Body of pancreas (tissue), 4 donors: ENCODE measurements around the gene TXK. TPM values are rescaled to one million over a fixed set of nuclear protein-coding genes. Genes with fewer than 3 reads are reported as not detected.
"Not testable (repeated sequence)": the region's sequence is repeated elsewhere in the genome, so short reads cannot be mapped to it uniquely, and the experiment has no call there.

Experiments
- ATAC-seq: fragments of 150-250 bp; one replicate; pipeline ENCODE4 v1.9.1; 2016
- DNase-seq, 4 donors: peaks; one replicate each; pipeline ENCODE4 v3.0.0-alpha.2; 2019
- H3K27ac ChIP-seq, 4 donors: fragments of 200-600 bp; sonication (generic); 1 replicate in 3 of 4; 2 replicates in 1 of 4; pipeline versions ENCODE4 v1.5.1 to v1.6.1; 2016 to 2019; ENCODE audit warnings: mild to moderate bottlenecking in 1 of 4, mixed read lengths in 1 of 4, moderate library complexity in 1 of 4
- H3K27me3 ChIP-seq, 2 donors: fragments of 200-600 bp; sonication (generic); one replicate each; pipeline ENCODE4 v1.6.0; 2016; ENCODE audit warnings: mild to moderate bottlenecking in 1 of 2
- H3K36me3 ChIP-seq, 2 donors: fragments of 200-600 bp; sonication (generic); replicated peaks in 1 of 2; 2 replicates each; pipeline ENCODE4 v1.5.1; 2016; ENCODE audit warnings: low read depth in 2 of 2; ENCODE audit not compliant: insufficient read depth in 1 of 2
- H3K4me1 ChIP-seq: fragments of 200-600 bp; sonication (generic); one replicate; pipeline ENCODE4 v1.6.0; 2016
- H3K4me3 ChIP-seq, 2 donors: fragments of 200-600 bp; sonication (generic); 1 replicate in 1 of 2; 2 replicates in 1 of 2; pipeline ENCODE4 v1.5.1; 2016 to 2019
- H3K9me3 ChIP-seq, 3 donors: fragments of 200-600 bp; sonication (generic); 1 replicate in 2 of 3; 2 replicates in 1 of 3; pipeline ENCODE4 v1.5.1; 2016
- POLR2A ChIP-seq, 3 donors: fragments of 450-650 bp; IDR thresholded peaks; one replicate each; pipeline ENCODE4 v1.6.1; 2016; ENCODE audit warnings: antibody characterized with exemption in 3 of 3, mild to moderate bottlenecking in 2 of 3
- WGBS, 2 donors: methylation state at CpG; one replicate each; pipeline ENCODE4 v1.1.5; 2017; 5-methylcytosine and 5-hydroxymethylcytosine counted together
- intact Hi-C: fragments of 100-400 bp; cut with DNase I; formaldehyde crosslinking; loops from one replicate; pipeline ENCODE4 v1.15.1; 2023
- total RNA-seq, 2 donors: library from RNA; depleted of rRNA; stranded (reverse); fragments of >200 nt; gene quantifications; one replicate each; pipeline ENCODE4 v1.1.0, GENCODE V29; 2016
- TF ChIP-seq, protein P1 (sequence below), 7 experiments: fragments of 450-650 bp in 4 of 7; fragments of 200-600 bp in 3 of 7; sonication (generic) in 3 of 7; IDR thresholded peaks; one replicate each; pipeline ENCODE4 v1.5.1; 2016 to 2019; ENCODE audit warnings: antibody characterized with exemption in 7 of 7

Gene TXK
- total RNA-seq, 2 donors from 2014 or later: 0.66 to 1.3 TPM

DNA sequence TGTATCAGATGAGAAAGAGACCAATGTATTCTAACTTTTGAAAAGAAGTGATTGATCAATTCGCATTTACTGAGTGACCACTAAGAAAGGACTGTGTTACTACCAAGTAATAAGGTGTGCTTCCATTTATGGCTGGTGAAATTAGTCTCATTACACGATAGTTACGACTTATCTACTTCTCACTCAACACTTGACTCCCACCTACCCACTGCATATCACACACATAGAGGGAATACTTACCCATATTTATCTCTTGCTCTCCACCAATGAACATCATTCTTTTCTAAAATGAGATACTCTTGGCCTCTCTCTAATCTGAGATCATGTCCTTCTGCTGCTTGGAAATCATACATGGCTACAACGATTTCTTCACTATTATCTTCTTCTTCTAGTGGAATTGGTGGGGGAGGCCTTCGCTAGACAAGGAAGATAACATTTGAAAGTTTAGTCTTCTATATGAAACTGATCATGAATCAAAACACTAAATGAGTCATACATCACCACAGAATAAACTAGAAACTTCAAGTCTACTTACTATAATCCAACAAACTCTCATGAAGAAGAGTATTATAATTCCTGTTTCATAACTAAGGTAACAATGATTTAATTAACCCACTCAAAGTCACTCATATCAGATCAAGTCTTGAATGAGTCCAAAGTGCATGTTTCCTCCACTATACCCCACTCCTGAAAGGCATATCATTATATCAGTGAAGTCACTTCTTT is 33.7 kb upstream of the TXK start:
- intact Hi-C loops: no loop called here
- no peaks in the 10 kb centered on the region for H3K9me3 ChIP-seq
- H3K4me1 ChIP-seq: no peaks in the 10 kb centered on the region
- WGBS, 2 donors: 75 to 78% methylated on average over 5 of the region's 5 CpGs
- no peaks in the 10 kb centered on the region for H3K27me3 ChIP-seq
- TF ChIP-seq, protein P1, sequence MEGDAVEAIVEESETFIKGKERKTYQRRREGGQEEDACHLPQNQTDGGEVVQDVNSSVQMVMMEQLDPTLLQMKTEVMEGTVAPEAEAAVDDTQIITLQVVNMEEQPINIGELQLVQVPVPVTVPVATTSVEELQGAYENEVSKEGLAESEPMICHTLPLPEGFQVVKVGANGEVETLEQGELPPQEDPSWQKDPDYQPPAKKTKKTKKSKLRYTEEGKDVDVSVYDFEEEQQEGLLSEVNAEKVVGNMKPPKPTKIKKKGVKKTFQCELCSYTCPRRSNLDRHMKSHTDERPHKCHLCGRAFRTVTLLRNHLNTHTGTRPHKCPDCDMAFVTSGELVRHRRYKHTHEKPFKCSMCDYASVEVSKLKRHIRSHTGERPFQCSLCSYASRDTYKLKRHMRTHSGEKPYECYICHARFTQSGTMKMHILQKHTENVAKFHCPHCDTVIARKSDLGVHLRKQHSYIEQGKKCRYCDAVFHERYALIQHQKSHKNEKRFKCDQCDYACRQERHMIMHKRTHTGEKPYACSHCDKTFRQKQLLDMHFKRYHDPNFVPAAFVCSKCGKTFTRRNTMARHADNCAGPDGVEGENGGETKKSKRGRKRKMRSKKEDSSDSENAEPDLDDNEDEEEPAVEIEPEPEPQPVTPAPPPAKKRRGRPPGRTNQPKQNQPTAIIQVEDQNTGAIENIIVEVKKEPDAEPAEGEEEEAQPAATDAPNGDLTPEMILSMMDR (IDR thresholded peaks at IDR 0.05): no peak
- no peak for TF ChIP-seq POLR2A (IDR thresholded peaks at IDR 0.05)
- no peak for DNase-seq
- no peaks in the 10 kb centered on the region for H3K36me3 ChIP-seq
- ATAC-seq: no peak
- no peak overlapping the region for H3K27ac ChIP-seq
- no peak overlapping the region for H3K4me3 ChIP-seq

DNA sequence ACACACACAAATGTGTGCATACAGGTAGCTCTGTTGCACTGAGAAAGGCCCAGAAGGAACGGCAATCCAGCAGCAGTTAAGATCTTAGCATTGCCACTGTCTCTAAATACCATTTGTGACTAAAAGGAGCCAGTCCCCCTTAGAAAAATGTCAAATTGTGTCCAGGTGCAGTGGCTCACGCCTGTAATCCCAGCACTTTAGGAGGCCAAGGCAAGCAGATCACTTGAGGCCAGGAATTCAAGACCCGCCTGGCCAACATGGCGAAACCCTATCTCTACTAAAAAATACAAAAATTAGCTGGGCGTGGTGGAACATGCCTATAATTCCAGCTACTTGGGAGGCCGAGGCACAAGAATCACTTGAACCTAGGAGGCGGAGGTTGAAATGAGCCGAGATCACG is 30.5 kb upstream of the TXK start:
- H3K9me3 ChIP-seq, intact Hi-C loops, DNase-seq, H3K4me1 ChIP-seq, H3K27ac ChIP-seq, ATAC-seq, H3K27me3 ChIP-seq, H3K36me3 ChIP-seq, H3K4me3 ChIP-seq: not testable (repeated sequence)
- WGBS, 2 donors: 94% methylated on average over 9 of the region's 9 CpGs

DNA sequence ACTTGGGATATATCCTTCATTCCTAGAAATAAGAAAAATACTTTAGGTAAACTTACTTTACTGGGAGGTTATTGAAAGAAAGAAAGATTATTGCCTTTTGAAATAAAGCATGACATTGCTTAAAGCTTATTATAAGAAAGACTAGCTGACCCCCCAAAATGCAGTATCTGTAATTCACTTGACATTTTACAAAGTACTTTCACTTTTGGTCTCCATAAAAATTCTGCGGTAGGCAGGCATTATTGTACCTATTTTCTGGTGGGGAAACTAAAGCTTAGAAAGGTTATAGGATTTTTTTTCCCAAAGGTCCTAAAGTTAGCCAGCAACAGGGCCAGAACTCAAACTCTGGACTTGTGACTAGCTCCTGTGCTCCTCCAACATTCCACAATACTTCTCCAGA is 29.7 kb upstream of the TXK start:
- H3K27me3 ChIP-seq: no peaks in the 10 kb centered on the region
- no peaks in the 10 kb centered on the region for H3K36me3 ChIP-seq
- H3K4me3 ChIP-seq: no peak overlapping the region
- no peaks in the 10 kb centered on the region for H3K9me3 ChIP-seq
- H3K4me1 ChIP-seq: no peaks in the 10 kb centered on the region
- H3K27ac ChIP-seq: no peak overlapping the region
- TF ChIP-seq, protein P1 (IDR thresholded peaks at IDR 0.05): no peak
- TF ChIP-seq POLR2A (IDR thresholded peaks at IDR 0.05): no peak
- DNase-seq: no peak
- ATAC-seq: no peak
- intact Hi-C loops: no loop called here
- WGBS, 2 donors: 48 to 71% methylated on average over 1 of the region's 1 CpG

DNA sequence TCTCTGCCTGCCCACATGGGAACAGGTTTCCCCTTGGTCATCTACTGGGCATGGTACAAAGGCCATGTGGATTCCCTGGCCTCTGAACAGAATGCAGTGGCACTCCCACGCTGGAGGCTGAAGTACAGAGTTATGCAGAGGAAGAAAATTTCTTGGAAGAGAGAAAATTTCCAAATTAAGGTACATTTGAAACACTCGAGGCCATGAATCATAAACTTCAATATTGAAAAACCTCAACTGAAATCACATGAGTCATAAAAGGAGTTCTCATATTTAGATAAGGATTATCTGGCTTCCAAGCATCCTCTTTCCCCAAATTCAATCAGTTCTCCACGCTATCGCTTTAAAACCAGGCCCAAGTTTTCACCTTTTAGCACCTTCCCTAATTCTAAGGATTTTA is 28.1 kb upstream of the TXK start:
- no peaks in the 10 kb centered on the region for H3K9me3 ChIP-seq
- no peak overlapping the region for H3K27ac ChIP-seq
- TF ChIP-seq, protein P1 (IDR thresholded peaks at IDR 0.05): no peak
- TF ChIP-seq POLR2A (IDR thresholded peaks at IDR 0.05): no peak
- no peaks in the 10 kb centered on the region for H3K27me3 ChIP-seq
- WGBS, 2 donors: 83% methylated on average over 4 of the region's 4 CpGs
- intact Hi-C loops: no loop called here
- H3K4me3 ChIP-seq: no peak overlapping the region
- no peak for DNase-seq
- H3K4me1 ChIP-seq: no peaks in the 10 kb centered on the region
- no peak for ATAC-seq
- H3K36me3 ChIP-seq: no peaks in the 10 kb centered on the region

DNA sequence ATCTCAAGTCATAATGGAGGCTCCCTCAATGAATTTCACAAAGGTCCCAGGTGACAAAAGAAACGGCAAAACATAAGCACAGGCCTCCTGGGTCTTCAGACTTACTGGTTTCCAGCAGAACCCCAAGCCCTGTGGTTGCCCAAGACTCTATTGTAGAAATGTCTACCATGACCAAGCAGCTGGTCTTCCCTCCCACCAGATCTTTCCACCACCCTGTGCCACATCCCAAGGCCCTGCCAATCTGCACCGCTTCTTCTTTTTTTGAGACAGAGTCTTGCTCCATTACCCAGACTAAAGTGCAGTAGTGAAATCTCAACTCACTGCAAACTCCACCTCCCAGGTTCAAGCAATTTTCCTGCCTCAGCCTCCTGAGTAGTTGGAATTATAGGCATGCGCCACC is 23.2 kb upstream of the TXK start:
- Histone ChIP-seq H3K4me1 (no peaks in the 10 kb centered on the region), H3K4me3 (no peak overlapping the region), H3K9me3 (peaks cover 0 to 8% (median 0%) of the 10 kb centered on the region in 3 donors), H3K27me3 (no peaks in the 10 kb centered on the region), H3K27ac (no peak overlapping the region), H3K36me3 (peaks cover 0 to 2% of the 10 kb centered on the region in 2 donors)
- WGBS, 2 donors: 78 to 88% methylated on average over 3 of the region's 3 CpGs
- no peak for DNase-seq
- intact Hi-C loops: no loop called here
- no peak for TF ChIP-seq POLR2A (IDR thresholded peaks at IDR 0.05)
- TF ChIP-seq, protein P1 (IDR thresholded peaks at IDR 0.05): no peak
- no peak for ATAC-seq
